Loucy (cell line): Measurements from ENCODE around the gene CRABP2.
A peak's percentile ranks its signal among the peaks of the same experiment; 100 is the strongest.

Source experiments
- H2AFZ ChIP-seq: fragments of 200-600 bp; sonication (generic); 2 replicates; pipeline ENCODE4 v1.6.0; 2016; ENCODE audit warnings: antibody characterized with exemption, mild to moderate bottlenecking, low read length, moderate library complexity
- H3F3A ChIP-seq: fragments of 200-600 bp; 2 replicates; pipeline ENCODE4 v1.6.0; 2016; ENCODE audit warnings: antibody characterized with exemption, low read depth, mild to moderate bottlenecking
- H3K27me3 ChIP-seq: fragments of 200-600 bp; sonication (generic); 2 replicates; pipeline ENCODE4 v1.6.1; 2014; ENCODE audit warnings: low read length, mild to moderate bottlenecking; ENCODE audit not compliant: insufficient read depth, poor library complexity, severe bottlenecking
- H3K36me3 ChIP-seq: fragments of 200-600 bp; sonication (generic); 2 replicates; pipeline ENCODE4 v1.6.1; 2016; ENCODE audit warnings: low read length; ENCODE audit not compliant: insufficient read depth
- H3K4me1 ChIP-seq: fragments of 200-600 bp; sonication (generic); 2 replicates; pipeline ENCODE4 v1.5.1; 2014; ENCODE audit warnings: low read length, mild to moderate bottlenecking; ENCODE audit not compliant: insufficient read depth, poor library complexity, severe bottlenecking
- H3K4me2 ChIP-seq: fragments of 200-600 bp; sonication (generic); 2 replicates; pipeline ENCODE4 v1.6.0; 2014; ENCODE audit warnings: antibody characterized with exemption, low read length, low read depth, mild to moderate bottlenecking; ENCODE audit not compliant: poor library complexity, severe bottlenecking
- H3K4me3 ChIP-seq: fragments of 200-600 bp; sonication (generic); 2 replicates; pipeline ENCODE4 v1.5.1; 2014; ENCODE audit warnings: low read length, mild to moderate bottlenecking, mixed read lengths; ENCODE audit not compliant: poor library complexity, severe bottlenecking
- H3K79me2 ChIP-seq: fragments of 200-600 bp; sonication (generic); 2 replicates; pipeline ENCODE4 v1.6.1; 2014; ENCODE audit warnings: low read length; ENCODE audit not compliant: insufficient read depth
- H3K9ac ChIP-seq: fragments of 200-600 bp; sonication (generic); 2 replicates; pipeline ENCODE4 v1.6.0; 2014; ENCODE audit warnings: mild to moderate bottlenecking, low read depth, low read length, moderate library complexity; ENCODE audit not compliant: poor library complexity, severe bottlenecking
- H3K9me2 ChIP-seq: fragments of 200-600 bp; sonication (generic); replicated peaks from 2 replicates; pipeline ENCODE4 v1.6.1; 2016; ENCODE audit warnings: low read depth, low read length, mixed read lengths
- H3K9me3 ChIP-seq: fragments of 200-600 bp; sonication (generic); 2 replicates; pipeline ENCODE4 v1.6.1; 2014; ENCODE audit warnings: mild to moderate bottlenecking, antibody characterized with exemption, low read length, low read depth; ENCODE audit not compliant: insufficient read depth
- H4K20me1 ChIP-seq: fragments of 200-600 bp; sonication (generic); 2 replicates; pipeline ENCODE4 v1.6.0; 2014; ENCODE audit warnings: antibody characterized with exemption, low read length, mild to moderate bottlenecking; ENCODE audit not compliant: insufficient read depth, poor library complexity, severe bottlenecking
- EZH2phosphoT487 ChIP-seq: fragments of 200-600 bp; IDR thresholded peaks from 2 replicates; pipeline ENCODE4 v1.6.1; 2018; ENCODE audit warnings: antibody characterized with exemption, mild to moderate bottlenecking, moderate library complexity, borderline replicate concordance
- TF ChIP-seq, protein P1 (sequence below): fragments of 200-600 bp; sonication (generic); conservative IDR thresholded peaks from 2 replicates; pipeline ENCODE4 v1.5.1; 2014; ENCODE audit warnings: mild to moderate bottlenecking, antibody characterized with exemption, low read length

The CRABP2 gene

DNA sequence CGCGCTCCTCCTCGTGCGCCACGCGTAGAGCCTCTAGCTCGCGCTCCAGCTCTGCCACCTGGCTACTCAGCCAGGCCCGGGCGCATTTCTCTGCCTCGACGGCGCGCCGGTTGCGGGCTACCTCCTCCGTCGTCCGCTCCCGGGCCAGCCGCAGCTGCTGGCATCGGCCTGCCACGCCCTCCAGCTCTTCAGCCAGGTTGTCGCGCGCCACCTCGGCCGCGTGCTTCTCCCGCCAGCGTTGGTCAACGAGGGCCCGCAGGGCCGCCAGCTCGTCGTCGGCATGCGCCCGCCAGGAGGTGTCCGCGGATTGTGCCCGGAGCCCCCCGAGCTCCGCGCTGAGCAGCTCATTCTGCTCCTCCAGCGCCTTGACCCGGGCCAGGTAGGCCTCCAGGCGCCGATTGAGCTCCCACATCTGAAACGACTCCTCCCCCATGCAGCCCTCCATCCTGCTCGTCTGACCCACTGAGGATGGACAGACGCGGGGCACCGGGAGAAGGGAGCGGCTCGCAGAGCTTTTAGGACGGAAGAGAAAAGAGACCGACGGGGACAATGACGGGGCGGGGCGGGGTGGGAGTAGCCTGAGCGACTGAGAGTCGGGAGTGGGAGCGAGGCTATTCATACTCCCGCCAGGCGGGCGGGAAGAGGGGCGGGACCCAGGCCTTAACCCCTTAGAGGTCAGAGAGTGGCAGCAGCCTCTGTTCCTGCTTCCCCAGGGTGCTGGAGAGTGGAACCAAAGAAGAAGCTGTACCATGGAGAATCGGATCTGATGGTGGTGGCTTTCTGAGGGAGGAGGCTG is 28.4 kb downstream of the CRABP2 start, which contains the start of gene NES:
TSS of gene NES (minus strand) at position 588 of the 796 bp plus-strand sequence. CDS start at position 445, 143 bp downstream.
- H4K20me1 ChIP-seq = no peaks in the 10 kb centered on the region
- TF ChIP-seq EZH2phosphoT487 = no peak
- TF ChIP-seq, protein P1, sequence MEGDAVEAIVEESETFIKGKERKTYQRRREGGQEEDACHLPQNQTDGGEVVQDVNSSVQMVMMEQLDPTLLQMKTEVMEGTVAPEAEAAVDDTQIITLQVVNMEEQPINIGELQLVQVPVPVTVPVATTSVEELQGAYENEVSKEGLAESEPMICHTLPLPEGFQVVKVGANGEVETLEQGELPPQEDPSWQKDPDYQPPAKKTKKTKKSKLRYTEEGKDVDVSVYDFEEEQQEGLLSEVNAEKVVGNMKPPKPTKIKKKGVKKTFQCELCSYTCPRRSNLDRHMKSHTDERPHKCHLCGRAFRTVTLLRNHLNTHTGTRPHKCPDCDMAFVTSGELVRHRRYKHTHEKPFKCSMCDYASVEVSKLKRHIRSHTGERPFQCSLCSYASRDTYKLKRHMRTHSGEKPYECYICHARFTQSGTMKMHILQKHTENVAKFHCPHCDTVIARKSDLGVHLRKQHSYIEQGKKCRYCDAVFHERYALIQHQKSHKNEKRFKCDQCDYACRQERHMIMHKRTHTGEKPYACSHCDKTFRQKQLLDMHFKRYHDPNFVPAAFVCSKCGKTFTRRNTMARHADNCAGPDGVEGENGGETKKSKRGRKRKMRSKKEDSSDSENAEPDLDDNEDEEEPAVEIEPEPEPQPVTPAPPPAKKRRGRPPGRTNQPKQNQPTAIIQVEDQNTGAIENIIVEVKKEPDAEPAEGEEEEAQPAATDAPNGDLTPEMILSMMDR = no peak
- H3K9me3 ChIP-seq = no peaks in the 10 kb centered on the region
- H2AFZ ChIP-seq = peak within 1 kb of the TSS; percentile 57
- no peaks in the 10 kb centered on the region for H3K9me2 ChIP-seq
- H3K9ac ChIP-seq = no peak within 1 kb of the TSS
- H3K79me2 ChIP-seq = no peaks in the 10 kb centered on the region
- H3K4me2 ChIP-seq = no peak within 1 kb of the TSS
- H3K27me3 ChIP-seq = peaks cover 5% of the 10 kb centered on the region
- H3F3A ChIP-seq = no peaks in the 10 kb centered on the region
- no peaks in the 10 kb centered on the region for H3K4me1 ChIP-seq
- H3K4me3 ChIP-seq = no peak within 1 kb of the TSS
- no peaks in the 10 kb centered on the region for H3K36me3 ChIP-seq

DNA sequence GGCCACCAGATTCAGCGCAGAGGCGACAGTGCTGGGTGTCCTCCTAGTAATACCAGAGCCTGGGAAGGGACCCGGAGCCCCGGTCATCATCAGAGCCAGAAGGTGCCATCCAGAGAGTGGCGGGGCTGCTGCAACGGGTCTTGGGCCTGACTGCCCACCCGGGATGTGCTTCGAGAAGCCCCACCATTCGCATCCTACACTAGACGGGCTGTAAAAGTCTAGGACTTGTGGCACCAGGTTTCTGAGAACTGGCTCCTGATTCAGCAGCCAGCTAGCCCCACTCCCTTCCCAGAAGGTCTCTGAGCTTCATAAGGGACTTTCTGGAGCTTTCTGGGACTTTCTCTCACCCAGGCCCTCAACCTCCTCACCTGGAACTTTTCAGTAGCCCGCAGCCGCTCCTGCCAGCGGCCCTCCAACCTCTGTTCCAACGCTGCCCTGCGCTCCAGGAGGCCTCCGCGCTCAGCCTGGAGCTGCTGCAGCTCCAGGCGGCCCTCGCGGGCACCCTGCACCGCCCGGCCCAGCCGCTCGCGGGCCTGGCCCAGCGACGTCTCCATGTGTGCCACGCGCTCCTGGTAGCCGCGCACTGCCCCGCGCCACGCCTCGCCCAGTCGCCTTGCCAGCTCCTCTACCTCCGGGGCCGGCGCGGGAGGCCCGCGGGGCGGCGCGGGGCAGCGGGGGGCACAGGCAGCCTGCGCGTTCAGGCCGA is 29.1 kb downstream of the CRABP2 start:
- H3K27me3 ChIP-seq = peaks cover 5% of the 10 kb centered on the region
- TF ChIP-seq EZH2phosphoT487 = no peak
- TF ChIP-seq, protein P1 = no peak
- H3K79me2 ChIP-seq = no peaks in the 10 kb centered on the region
- H4K20me1 ChIP-seq = no peaks in the 10 kb centered on the region
- no peaks in the 10 kb centered on the region for H3K36me3 ChIP-seq
- no peaks in the 10 kb centered on the region for H3K4me1 ChIP-seq
- H3K4me3 ChIP-seq = no peak overlapping the region
- H3F3A ChIP-seq = no peaks in the 10 kb centered on the region
- no peak overlapping the region for H3K9ac ChIP-seq
- H3K9me3 ChIP-seq = no peaks in the 10 kb centered on the region
- H3K4me2 ChIP-seq = no peak overlapping the region
- H2AFZ ChIP-seq = no peak overlapping the region
- no peaks in the 10 kb centered on the region for H3K9me2 ChIP-seq

DNA sequence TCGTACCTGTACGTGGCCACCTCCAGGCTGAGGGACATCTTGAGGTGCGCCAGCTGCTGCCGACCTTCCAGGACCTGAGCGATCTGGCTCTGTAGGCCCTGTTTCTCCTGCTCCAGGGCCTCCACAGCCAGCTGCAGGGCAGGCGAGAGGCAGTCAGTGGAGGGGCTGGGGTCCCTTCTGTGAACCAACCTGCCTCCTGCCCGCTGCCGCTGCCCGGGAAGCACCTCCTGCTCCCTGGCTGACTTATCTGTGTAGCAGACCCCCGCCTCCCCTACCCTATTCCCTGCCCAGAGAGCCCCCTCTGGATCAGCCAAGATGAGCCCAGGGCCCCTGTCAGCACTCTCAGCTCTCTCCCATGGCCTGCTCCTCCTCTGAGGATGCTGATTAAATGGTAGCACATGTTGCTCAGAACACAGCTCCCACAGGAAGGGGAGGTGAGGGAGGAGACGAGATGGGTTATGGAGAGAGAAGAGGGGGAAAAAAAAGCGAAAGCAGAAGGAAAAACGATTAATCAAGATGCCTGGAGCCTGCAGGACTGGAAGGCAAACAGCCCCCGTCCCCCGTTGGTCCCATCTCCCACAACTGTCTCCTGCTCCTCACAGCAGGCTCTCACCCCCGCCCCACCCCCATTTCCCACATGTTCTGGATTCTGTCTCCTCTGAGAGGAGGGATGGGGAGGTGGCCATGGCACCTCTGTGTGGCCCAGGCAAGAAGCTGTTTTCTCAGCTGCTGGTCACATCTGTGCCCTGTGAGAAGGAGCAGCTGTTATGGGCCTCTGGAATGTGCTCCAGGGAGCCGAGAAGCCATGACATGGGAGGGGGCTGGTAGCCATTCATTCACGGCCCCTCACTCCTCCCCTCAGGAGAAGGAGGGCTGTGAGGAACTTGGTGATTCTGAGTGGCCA is 29.9 kb downstream of the CRABP2 start:
- peaks cover 5% of the 10 kb centered on the region for H3K27me3 ChIP-seq
- H3K4me1 ChIP-seq = no peaks in the 10 kb centered on the region
- no peaks in the 10 kb centered on the region for H3K36me3 ChIP-seq
- H3K4me3 ChIP-seq = no peak overlapping the region
- H3K4me2 ChIP-seq = no peak overlapping the region
- H3K9me3 ChIP-seq = no peaks in the 10 kb centered on the region
- no peaks in the 10 kb centered on the region for H4K20me1 ChIP-seq
- H3K9me2 ChIP-seq = no peaks in the 10 kb centered on the region
- H3K79me2 ChIP-seq = no peaks in the 10 kb centered on the region
- H2AFZ ChIP-seq = no peak overlapping the region
- H3K9ac ChIP-seq = no peak overlapping the region
- TF ChIP-seq, protein P1 = no peak
- TF ChIP-seq EZH2phosphoT487 = no peak
- H3F3A ChIP-seq = no peaks in the 10 kb centered on the region
